Neural cell (in vitro differentiated cells): ENCODE measurements around the gene MYO9B. TPM values are rescaled to one million over a fixed set of nuclear protein-coding genes. Genes with fewer than 3 reads are reported as not detected.
"Not testable (repeated sequence)": the region's sequence is repeated elsewhere in the genome, so short reads cannot be mapped to it uniquely, and the experiment has no call there.

ENCODE experiments used
- H2AFZ ChIP-seq: fragments of 200-600, 300-800 bp; sonication (generic), shearing (Covaris generic); 2 replicates; pipeline ENCODE4 v1.6.0; 2014; ENCODE audit warnings: low read depth, mild to moderate bottlenecking, antibody characterized with exemption, low read length, moderate library complexity
- H3F3A ChIP-seq: fragments of 200-600 bp; shearing (Covaris generic); 2 replicates; pipeline ENCODE4 v1.6.1; 2016; ENCODE audit warnings: mild to moderate bottlenecking, moderate library complexity, mixed read lengths, antibody characterized with exemption, low read length; ENCODE audit not compliant: insufficient read depth, poor library complexity, severe bottlenecking
- H3K27ac ChIP-seq: fragments of 200-600, 300-800 bp; sonication (generic), shearing (Covaris generic); 2 replicates; pipeline ENCODE4 v1.5.1; 2014; ENCODE audit warnings: mild to moderate bottlenecking, low read length, moderate library complexity
- H3K27me3 ChIP-seq: fragments of 300-800, 200-600 bp; sonication (generic), shearing (Covaris generic); 2 replicates; pipeline ENCODE4 v1.6.0; 2014; ENCODE audit warnings: mild to moderate bottlenecking, low read depth, low read length, moderate library complexity; ENCODE audit not compliant: insufficient read depth
- H3K36me3 ChIP-seq: fragments of 300-800, 200-600 bp; sonication (generic), shearing (Covaris generic); 2 replicates; pipeline ENCODE4 v1.5.1; 2014; ENCODE audit warnings: mild to moderate bottlenecking, antibody characterized with exemption, low read length, moderate library complexity; ENCODE audit not compliant: insufficient read depth
- H3K4me2 ChIP-seq: fragments of 300-800, 200-600 bp; sonication (generic), shearing (Covaris generic); 2 replicates; pipeline ENCODE4 v1.6.0; 2014; ENCODE audit warnings: mild to moderate bottlenecking, low read length
- H3K4me3 ChIP-seq: fragments of 300-800, 200-600 bp; sonication (generic), shearing (Covaris generic); 2 replicates; pipeline ENCODE4 v1.5.1; 2014; ENCODE audit warnings: mild to moderate bottlenecking, low read length, moderate library complexity
- H3K79me2 ChIP-seq: fragments of 200-600 bp; shearing (Covaris generic); replicated peaks from 2 replicates; pipeline ENCODE4 v1.6.0; 2014; ENCODE audit warnings: mild to moderate bottlenecking, low read length, moderate library complexity; ENCODE audit not compliant: insufficient read depth
- H3K9ac ChIP-seq: fragments of 300-800, 200-600 bp; sonication (generic), shearing (Covaris generic); 2 replicates; pipeline ENCODE4 v1.6.1; 2016; ENCODE audit warnings: mild to moderate bottlenecking, low read length, mixed read lengths
- H3K9me2 ChIP-seq: fragments of 200-600 bp; shearing (Covaris generic); 2 replicates; pipeline ENCODE4 v1.6.1; 2016; ENCODE audit warnings: mild to moderate bottlenecking, low read length, mixed read lengths; ENCODE audit not compliant: insufficient read depth
- H3K9me3 ChIP-seq: fragments of 200-600, 300-800 bp; sonication (generic), shearing (Covaris generic); 2 replicates; pipeline ENCODE4 v1.6.1; 2016; ENCODE audit warnings: mild to moderate bottlenecking, mixed run types, low read length, moderate library complexity, mixed read lengths
- H4K20me1 ChIP-seq: fragments of 200-600 bp; shearing (Covaris generic); 2 replicates; pipeline ENCODE4 v1.6.1; 2016; ENCODE audit warnings: mild to moderate bottlenecking, mixed run types; ENCODE audit not compliant: insufficient read depth
- EP300 ChIP-seq: fragments of 450-650 bp; conservative IDR thresholded peaks from 2 replicates; pipeline ENCODE4 v1.6.1; 2014; ENCODE audit warnings: antibody characterized with exemption, mild to moderate bottlenecking, moderate library complexity; ENCODE audit not compliant: poor library complexity, severe bottlenecking
- EZH2 ChIP-seq: fragments of 200-600, 300-800 bp; shearing (Covaris generic), sonication (generic); IDR thresholded peaks from 2 replicates; pipeline ENCODE4 v1.6.1; 2014; ENCODE audit warnings: antibody characterized with exemption, low read length, borderline replicate concordance, mild to moderate bottlenecking; ENCODE audit not compliant: insufficient read depth, poor library complexity, severe bottlenecking
- MXI1 ChIP-seq: fragments of 450-650 bp; conservative IDR thresholded peaks from 2 replicates; pipeline ENCODE4 v1.6.1; 2014; ENCODE audit warnings: antibody characterized with exemption, mild to moderate bottlenecking; ENCODE audit not compliant: poor library complexity, severe bottlenecking
- POLR2AphosphoS5 ChIP-seq: IDR thresholded peaks from 2 replicates; pipeline ENCODE4 v1.6.1; 2012
- RAD21 ChIP-seq: fragments of 450-650 bp; conservative IDR thresholded peaks from 2 replicates; pipeline ENCODE4 v1.6.1; 2014; ENCODE audit warnings: antibody characterized with exemption, mild to moderate bottlenecking, moderate library complexity
- SMC3 ChIP-seq: fragments of 450-650 bp; conservative IDR thresholded peaks from 2 replicates; pipeline ENCODE4 v1.6.1; 2014; ENCODE audit warnings: antibody characterized with exemption, mild to moderate bottlenecking, moderate library complexity; ENCODE audit not compliant: poor library complexity
- TAF1 ChIP-seq: IDR thresholded peaks from 2 replicates; pipeline ENCODE4 v1.6.1; 2012; ENCODE audit warnings: low read depth
- polyA plus RNA-seq: library from polyadenylated mRNA; depleted of rRNA; stranded (reverse); fragments of >200 nt; gene quantifications from 2 replicates; pipeline ENCODE4 v1.2.3, GENCODE V29; 2014
- TF ChIP-seq, protein P1 (sequence below): fragments of 450-650 bp; IDR thresholded peaks from 2 replicates; pipeline ENCODE4 v1.5.1; 2014; ENCODE audit warnings: antibody characterized with exemption, mild to moderate bottlenecking, moderate library complexity; ENCODE audit not compliant: poor library complexity, severe bottlenecking
- TF ChIP-seq, protein P2 (sequence below): IDR thresholded peaks from 2 replicates; pipeline ENCODE4 v1.6.1; 2012; ENCODE audit warnings: borderline replicate concordance

The MYO9B gene
- polyA plus RNA-seq, 1 donor from 2014 or later = 27.2 TPM

DNA sequence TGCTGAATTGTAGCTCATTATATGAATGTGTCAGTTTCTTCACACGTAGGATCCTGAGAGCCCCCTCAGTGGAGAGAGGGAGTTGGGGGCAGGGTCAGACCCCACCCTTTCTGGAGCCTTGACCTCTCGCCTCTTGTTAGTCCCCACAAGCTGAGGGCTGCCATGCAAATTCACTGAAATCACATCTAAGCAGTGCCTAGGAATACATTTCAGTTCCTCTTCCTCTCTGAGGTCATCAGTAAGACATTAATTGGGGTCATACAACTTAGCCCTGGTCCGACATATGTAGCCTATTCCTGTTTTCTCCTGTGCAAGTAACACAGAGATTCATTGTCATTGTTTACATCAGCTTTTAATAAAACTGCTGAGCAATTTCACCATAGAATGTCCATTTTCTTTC lies 30.0 kb downstream of the MYO9B start:
- no peaks in the 10 kb centered on the region for H3K27me3 ChIP-seq
- H3K4me3 ChIP-seq = no peak overlapping the region
- H3K9me2 ChIP-seq = no peaks in the 10 kb centered on the region
- TF ChIP-seq EZH2 = no peak
- no peak for TF ChIP-seq TAF1
- no peak for TF ChIP-seq MXI1
- no peak for TF ChIP-seq EP300
- no peak for TF ChIP-seq POLR2AphosphoS5
- TF ChIP-seq SMC3 = no peak
- TF ChIP-seq, protein P1, sequence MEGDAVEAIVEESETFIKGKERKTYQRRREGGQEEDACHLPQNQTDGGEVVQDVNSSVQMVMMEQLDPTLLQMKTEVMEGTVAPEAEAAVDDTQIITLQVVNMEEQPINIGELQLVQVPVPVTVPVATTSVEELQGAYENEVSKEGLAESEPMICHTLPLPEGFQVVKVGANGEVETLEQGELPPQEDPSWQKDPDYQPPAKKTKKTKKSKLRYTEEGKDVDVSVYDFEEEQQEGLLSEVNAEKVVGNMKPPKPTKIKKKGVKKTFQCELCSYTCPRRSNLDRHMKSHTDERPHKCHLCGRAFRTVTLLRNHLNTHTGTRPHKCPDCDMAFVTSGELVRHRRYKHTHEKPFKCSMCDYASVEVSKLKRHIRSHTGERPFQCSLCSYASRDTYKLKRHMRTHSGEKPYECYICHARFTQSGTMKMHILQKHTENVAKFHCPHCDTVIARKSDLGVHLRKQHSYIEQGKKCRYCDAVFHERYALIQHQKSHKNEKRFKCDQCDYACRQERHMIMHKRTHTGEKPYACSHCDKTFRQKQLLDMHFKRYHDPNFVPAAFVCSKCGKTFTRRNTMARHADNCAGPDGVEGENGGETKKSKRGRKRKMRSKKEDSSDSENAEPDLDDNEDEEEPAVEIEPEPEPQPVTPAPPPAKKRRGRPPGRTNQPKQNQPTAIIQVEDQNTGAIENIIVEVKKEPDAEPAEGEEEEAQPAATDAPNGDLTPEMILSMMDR = no peak
- no peak for TF ChIP-seq RAD21
- TF ChIP-seq, protein P2, sequence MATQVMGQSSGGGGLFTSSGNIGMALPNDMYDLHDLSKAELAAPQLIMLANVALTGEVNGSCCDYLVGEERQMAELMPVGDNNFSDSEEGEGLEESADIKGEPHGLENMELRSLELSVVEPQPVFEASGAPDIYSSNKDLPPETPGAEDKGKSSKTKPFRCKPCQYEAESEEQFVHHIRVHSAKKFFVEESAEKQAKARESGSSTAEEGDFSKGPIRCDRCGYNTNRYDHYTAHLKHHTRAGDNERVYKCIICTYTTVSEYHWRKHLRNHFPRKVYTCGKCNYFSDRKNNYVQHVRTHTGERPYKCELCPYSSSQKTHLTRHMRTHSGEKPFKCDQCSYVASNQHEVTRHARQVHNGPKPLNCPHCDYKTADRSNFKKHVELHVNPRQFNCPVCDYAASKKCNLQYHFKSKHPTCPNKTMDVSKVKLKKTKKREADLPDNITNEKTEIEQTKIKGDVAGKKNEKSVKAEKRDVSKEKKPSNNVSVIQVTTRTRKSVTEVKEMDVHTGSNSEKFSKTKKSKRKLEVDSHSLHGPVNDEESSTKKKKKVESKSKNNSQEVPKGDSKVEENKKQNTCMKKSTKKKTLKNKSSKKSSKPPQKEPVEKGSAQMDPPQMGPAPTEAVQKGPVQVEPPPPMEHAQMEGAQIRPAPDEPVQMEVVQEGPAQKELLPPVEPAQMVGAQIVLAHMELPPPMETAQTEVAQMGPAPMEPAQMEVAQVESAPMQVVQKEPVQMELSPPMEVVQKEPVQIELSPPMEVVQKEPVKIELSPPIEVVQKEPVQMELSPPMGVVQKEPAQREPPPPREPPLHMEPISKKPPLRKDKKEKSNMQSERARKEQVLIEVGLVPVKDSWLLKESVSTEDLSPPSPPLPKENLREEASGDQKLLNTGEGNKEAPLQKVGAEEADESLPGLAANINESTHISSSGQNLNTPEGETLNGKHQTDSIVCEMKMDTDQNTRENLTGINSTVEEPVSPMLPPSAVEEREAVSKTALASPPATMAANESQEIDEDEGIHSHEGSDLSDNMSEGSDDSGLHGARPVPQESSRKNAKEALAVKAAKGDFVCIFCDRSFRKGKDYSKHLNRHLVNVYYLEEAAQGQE = no peak
- no peak overlapping the region for H3K9ac ChIP-seq
- peaks cover 5% of the 10 kb centered on the region for H3K36me3 ChIP-seq
- H3F3A ChIP-seq = no peaks in the 10 kb centered on the region
- no peaks in the 10 kb centered on the region for H3K9me3 ChIP-seq
- H3K79me2 ChIP-seq = no peaks in the 10 kb centered on the region
- no peak overlapping the region for H3K4me2 ChIP-seq
- no peak overlapping the region for H3K27ac ChIP-seq
- H2AFZ ChIP-seq = no peak overlapping the region
- H4K20me1 ChIP-seq = no peaks in the 10 kb centered on the region

DNA sequence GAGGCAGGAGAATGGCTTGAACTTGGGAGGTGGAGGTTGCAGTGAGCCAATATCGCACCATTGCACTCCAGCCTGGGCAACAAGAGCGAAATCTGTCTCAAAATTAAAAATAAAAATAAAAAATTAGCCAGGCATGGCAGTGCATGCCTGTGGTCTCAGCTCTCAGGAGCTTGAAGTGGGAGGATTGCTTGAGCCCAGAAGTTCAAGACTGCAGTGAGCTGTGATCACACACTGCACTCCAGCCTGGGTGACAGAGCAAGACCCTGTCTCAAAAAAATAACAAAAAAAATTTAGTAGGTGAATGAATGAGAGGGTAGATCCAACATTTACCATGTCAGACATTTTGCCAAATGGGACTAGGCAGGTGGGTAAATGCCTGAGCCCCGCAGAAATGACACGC lies 31.4 kb downstream of the MYO9B start:
- not testable (repeated sequence) for H3K79me2 ChIP-seq, H3K9me2 ChIP-seq, H3K4me3 ChIP-seq, H3K27ac ChIP-seq, H4K20me1 ChIP-seq, H2AFZ ChIP-seq, H3K9me3 ChIP-seq, H3K27me3 ChIP-seq, H3K9ac ChIP-seq, H3K4me2 ChIP-seq, H3K36me3 ChIP-seq, H3F3A ChIP-seq
